GM12872 (cell line): ENCODE results near the gene SEZ6L.

ENCODE experiments used
- TF ChIP-seq, protein P1 (sequence below): IDR thresholded peaks from 3 replicates; pipeline ENCODE4 v1.5.1; 2011; ENCODE audit warnings: low read depth, mild to moderate bottlenecking, low read length, moderate library complexity; ENCODE audit not compliant: insufficient read depth

SEZ6L gene

DNA sequence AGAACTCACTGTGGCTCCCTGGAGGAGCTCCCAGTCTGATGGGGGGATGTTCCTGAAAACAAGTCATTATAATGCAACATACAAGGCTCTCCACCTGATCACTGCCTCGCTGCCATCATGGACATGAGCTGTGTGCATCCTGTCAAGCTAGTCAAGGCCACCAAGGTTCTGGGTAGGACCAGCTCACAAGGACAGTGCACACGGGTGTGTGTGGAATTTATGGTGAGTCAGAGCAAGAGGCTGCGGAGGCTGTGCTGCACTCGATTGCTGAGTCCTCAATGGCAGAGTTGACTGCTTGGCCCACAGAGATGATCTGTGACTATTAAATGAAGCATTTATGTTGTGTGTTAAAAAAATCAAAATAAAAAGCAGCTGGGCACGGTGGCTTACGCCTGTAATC, 96.6 kb downstream of the SEZ6L start:
- TF ChIP-seq, protein P1, sequence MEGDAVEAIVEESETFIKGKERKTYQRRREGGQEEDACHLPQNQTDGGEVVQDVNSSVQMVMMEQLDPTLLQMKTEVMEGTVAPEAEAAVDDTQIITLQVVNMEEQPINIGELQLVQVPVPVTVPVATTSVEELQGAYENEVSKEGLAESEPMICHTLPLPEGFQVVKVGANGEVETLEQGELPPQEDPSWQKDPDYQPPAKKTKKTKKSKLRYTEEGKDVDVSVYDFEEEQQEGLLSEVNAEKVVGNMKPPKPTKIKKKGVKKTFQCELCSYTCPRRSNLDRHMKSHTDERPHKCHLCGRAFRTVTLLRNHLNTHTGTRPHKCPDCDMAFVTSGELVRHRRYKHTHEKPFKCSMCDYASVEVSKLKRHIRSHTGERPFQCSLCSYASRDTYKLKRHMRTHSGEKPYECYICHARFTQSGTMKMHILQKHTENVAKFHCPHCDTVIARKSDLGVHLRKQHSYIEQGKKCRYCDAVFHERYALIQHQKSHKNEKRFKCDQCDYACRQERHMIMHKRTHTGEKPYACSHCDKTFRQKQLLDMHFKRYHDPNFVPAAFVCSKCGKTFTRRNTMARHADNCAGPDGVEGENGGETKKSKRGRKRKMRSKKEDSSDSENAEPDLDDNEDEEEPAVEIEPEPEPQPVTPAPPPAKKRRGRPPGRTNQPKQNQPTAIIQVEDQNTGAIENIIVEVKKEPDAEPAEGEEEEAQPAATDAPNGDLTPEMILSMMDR: no peak

DNA sequence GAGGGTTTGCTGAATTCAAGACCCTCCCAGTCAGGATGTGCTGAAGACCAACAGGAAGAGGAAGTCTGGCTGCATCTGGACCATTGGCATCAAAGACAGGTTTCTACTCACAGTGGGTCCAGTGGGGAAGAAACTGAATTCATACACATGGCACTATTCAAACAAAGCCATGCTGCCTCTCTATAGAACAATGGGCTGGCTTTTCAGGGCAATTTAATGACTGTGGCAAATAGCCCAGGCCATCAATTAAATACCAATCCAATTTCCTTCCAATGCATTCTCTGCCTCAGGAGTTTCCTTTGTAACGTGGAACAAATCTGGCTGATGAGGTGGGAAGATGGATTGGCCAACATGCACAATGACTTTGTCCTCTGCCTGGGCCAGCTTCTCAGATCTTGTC, 98.6 kb downstream of the SEZ6L start:
- TF ChIP-seq, protein P1: no peak

DNA sequence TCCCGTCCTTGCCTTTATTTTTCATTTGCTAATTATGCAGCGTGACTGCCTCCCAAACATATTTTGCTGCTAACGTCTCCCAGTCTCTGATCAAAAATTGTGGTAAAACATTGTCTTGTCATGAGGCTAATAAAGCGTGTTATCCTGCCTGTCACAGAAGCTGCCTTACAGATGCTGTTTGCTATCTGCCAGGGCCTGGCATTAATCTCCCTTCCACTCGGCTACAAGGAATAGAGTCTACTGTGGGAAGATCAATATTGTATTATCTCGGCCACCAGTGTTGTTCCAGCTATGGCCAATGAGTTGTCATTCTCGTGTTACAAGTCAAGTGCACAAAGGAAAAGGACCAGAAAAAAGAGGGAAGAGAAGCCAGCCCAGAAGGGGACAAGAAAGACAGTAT, 100.3 kb downstream of the SEZ6L start:
- TF ChIP-seq, protein P1: no peak

DNA sequence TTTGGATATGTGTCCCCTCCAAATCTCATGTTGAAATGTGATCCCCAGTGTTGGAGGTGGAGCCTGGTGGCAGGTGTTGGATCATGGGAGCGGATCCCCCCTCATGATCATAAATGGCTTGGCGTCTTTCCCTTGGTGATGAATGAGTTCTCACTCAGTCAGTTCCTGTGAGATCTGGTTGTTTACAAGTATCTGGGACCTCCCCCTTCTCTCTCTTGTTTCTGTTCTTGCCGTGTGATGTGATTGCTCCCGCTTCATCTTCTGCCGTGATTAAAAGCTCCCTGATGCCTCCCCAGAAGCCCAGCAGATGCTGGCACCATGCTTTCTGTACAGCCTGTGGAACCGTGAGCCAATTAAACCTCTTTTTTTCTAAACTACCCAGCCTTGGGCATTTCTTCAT, 102.2 kb downstream of the SEZ6L start:
- TF ChIP-seq, protein P1: no peak

DNA sequence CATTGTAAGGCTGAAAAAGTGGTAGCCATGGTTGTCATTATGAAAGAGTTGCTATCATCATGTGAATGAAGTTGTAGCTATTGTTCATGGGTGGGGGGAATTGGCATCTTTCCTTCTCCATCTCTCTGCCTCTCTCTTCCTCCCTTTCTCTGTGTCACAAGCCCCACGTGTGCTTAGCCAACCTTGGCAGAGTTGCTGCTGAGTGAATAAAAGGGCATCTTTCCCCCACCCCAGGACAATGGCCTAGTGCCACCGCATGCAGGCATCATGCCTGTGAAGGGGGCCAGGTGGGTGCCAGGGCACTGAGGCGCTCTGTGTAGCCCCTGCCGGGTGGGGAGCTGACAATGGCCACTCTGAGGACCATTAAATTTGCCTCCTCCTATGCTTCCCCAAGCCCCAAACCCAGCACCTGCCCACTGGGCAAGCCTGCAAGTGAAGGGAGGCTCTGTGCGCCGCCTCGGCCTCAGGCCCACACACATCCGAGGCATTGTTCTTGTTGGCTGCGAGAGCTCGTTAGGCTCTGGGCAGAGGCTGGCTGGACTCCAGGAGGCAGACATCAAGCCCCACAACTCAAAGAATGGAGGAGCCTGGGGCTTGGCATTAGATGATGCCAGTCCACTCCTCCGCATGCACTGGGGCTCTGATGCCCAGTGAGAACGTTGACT, 103.9 kb downstream of the SEZ6L start:
- TF ChIP-seq, protein P1: no peak

DNA sequence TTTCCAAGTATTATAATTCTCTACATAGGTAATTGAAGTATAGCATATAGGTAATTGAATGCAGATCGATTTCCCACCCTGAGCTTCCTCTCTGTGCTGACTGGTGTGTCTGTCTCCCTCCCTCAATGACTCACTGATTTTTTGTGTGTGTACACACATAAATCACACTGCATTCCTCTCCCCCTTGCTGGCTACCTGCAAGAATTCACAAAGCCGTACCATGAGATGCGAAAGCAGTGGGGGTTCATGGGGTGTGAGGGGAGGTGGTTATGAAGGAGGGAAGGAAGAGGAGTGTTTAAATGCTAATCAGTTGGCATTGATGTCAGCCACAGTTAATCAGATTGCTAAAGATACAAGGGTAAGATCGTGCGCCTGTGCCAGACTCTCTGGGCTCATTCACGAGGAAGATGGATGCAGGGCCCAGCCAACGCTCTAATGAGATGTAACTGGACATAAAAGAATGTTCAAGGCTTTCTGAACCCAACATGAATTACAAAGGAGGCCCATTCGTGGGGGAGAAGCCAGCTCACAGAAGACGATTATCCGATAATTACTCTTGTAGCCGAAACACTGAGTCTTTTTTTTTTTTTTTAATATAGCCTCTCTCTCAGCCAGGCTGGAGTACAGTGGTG, 107.4 kb downstream of the SEZ6L start:
- TF ChIP-seq, protein P1: no peak

DNA sequence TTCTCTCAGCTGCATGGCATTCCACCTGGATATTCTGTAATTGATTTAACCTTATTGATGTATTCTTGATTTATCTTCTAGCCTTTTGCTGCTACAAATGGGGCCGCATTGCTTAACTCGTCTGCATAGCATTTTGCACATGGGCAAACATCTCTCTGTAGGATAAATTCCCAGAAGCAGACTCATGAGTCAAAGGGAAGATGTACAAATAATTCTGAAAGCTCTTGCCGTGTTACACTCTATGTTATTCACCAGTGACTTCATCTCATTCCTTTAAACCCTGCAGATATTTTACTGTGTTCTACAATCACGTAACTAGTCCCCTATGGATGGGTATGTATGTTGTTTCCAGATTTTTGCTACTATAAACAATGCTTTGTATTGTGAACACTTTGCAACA, 112.7 kb downstream of the SEZ6L start:
- TF ChIP-seq, protein P1: no peak
